GM10266 (cell line): ENCODE data around the gene CENPX.

Experiments used
- DNase-seq: peaks from one replicate; pipeline ENCODE4 v3.0.0; 2012; ENCODE audit errors: extremely low spot score
- CTCF ChIP-seq: IDR thresholded peaks from 2 replicates; pipeline ENCODE4 v1.5.1; 2012; ENCODE audit warnings: mild to moderate bottlenecking, low read depth; ENCODE audit not compliant: control insufficient read depth, insufficient read depth; ENCODE audit errors: missing control alignments

CENPX gene

GRCh38 chr17:82058855-82059249, 36.2 kb upstream of the CENPX start:
- DNase-seq: no peak
- TF ChIP-seq CTCF: no peak

DNA sequence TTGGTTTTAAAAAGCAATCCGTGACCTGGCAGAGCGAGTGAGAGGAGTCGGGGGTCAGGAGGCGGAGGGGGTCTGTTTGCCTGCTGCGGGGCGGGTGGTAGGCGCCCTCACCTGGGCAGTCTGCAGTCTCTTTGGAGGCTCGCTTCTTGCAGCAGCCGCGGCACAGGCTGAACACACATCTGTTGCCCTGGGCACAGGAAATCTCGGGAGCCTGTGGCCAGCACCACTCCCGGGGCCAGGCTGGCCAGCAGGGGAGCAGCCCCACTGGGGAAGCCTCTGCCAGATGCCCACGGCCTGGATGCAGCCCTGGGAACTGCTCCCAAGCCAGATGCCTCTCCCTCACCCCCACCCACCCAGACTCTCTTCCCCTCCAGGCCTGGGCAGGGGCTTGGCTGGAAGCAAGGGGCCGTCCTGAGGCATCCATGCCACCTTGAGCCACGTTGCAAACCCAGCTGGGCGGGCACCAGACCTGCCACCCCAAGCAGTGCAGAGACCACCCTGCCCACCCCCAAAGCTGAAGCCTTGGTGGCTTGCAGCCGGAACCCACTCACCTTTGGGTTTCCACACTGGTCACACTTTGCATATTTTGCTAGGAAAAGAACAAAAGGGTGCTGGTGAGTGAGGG, 35.7 kb upstream of the CENPX start:
- no peak for DNase-seq
- no peak for TF ChIP-seq CTCF

- no peak for TF ChIP-seq CTCF
- DNase-seq: no peak
Measured at GRCh38 chr17:82056729-82057621, 34.3 kb upstream of the CENPX start.

DNA sequence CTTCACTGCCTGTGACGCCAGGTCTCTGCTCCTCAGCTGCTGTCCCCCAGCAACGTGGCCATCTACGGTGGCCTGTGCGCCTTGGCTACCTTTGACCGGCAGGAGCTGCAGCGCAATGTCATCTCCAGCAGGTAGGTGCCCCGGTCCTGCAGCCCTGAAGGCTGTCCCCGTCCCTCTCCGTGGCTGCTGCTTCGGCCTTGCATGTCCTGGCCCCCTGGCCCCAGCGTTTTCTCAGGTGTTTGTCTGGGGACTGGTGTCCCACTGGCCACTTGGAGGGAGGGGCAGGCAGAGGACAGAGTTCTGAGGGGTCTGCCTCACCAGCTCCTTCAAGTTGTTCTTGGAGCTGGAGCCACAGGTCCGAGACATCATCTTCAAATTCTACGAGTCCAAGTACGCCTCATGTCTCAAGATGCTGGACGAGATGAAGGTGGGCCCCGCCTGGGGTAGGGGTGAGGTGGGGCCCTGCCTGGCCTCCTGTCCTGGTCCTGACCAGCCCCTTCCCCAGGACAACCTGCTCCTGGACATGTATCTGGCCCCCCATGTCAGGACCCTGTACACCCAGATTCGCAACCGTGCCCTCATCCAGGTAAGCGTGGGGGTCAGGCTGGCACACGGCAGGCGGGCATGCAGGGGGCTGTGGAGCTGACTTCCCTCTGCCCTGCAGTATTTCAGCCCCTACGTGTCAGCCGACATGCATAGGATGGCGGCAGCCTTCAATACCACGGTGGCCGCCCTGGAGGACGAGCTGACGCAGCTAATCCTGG, 33.5 kb upstream of the CENPX start:
- DNase-seq: no peak
- no peak for TF ChIP-seq CTCF

DNA sequence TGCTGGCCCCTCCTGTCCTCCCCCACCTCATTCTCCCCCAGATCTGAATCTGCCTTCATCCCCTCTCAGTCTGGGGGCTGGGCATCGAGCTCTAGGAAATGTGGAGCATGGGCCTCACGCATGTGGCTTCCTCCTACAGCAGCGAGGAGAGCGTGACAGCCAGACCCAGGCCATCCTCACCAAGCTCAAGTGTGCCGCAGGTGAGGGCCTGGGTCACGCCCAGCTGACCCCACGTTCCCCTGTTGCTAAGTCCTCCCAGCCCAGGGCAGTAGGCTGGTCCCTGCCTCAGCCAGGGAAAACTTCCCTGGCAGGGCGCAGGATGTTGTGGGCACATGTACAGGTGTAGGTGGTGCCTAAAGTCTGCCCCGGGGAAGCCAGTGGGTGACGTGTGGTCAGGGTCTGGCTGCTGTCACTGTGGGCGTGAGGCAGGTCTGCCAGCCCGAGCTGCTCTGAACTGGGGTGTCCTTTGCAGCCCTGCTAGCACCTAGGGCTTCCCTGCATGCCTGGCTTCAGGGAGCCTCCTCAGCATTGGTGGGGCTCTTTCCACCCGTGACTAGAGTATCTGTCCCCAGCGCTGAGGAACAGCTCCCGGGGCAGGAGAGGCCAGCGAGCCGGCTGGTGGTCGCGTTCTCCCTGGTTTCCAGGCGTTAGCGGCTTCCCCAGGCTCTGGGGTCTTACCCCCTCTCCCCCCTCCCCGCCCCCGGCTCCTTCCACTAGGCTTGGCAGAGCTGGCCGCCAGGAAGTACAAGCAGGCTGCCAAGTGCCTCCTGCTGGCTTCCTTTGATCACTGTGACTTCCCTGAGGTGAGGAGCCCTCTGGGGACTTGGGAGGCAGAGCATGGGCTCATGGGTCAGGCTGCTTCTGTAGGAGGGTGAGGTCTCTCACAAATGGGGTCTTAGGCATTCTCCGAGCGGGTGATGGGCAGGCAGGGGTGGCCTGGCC, 32.6 kb upstream of the CENPX start:
- no peak for TF ChIP-seq CTCF
- no peak for DNase-seq

- DNase-seq: no peak
- no peak for TF ChIP-seq CTCF
Measured at GRCh38 chr17:82054351-82055022, 31.8 kb upstream of the CENPX start.
